Measurements from ENCODE around the gene PIAS1. TPM values are rescaled to one million over a fixed set of nuclear protein-coding genes. Genes with fewer than 3 reads are reported as not detected.
A peak's percentile ranks its signal among the peaks of the same experiment; 100 is the strongest.

PIAS1 gene
- total RNA-seq, 4 donors from 2014 or later: 26.2 to 68.4 (median 53.1) TPM

- Histone ChIP-seq H3K27me3 (no peaks in the 10 kb centered on the region), H3K27ac (replicated peaks in 1 of 4) (no peak overlapping the region), H3K4me1 (peaks cover 21 to 50% (median 34%) of the 10 kb centered on the region in 4 donors), H3K9me3 (no peaks in the 10 kb centered on the region), H3K4me3 (no peak overlapping the region), H3K36me3 (peaks cover 0 to 10% (median 5%) of the 10 kb centered on the region in 4 donors)
- intact Hi-C loops (cut with DNase I): no loop called here
- TF ChIP-seq POLR2A (IDR thresholded peaks at IDR 0.05; ENCODE audit: low read depth) (no peak), EP300 (IDR thresholded peaks at IDR 0.05) (no peak), POLR2AphosphoS5 (IDR thresholded peaks at IDR 0.05) (no peak), CTCF (IDR thresholded peaks at IDR 0.05) (no peak)
- 96% methylated on average over 6 of the region's 6 CpGs for WGBS
- DNase-seq (ENCODE audit: extremely low spot score): no peak
Measured at GRCh38 chr15:68103603-68104002, 49.5 kb downstream of the PIAS1 start.

- intact Hi-C loops (cut with DNase I): no loop called here
- TF ChIP-seq EP300 (IDR thresholded peaks at IDR 0.05): no peak
- no peak for TF ChIP-seq POLR2A (IDR thresholded peaks at IDR 0.05; ENCODE audit: low read depth)
- no peak for TF ChIP-seq POLR2AphosphoS5 (IDR thresholded peaks at IDR 0.05)
- no peak for TF ChIP-seq CTCF (IDR thresholded peaks at IDR 0.05)
- WGBS: 53% methylated on average over 4 of the region's 4 CpGs
- H3K9me3 ChIP-seq: no peaks in the 10 kb centered on the region
- peaks cover 18 to 64% (median 30%) of the 10 kb centered on the region in 4 donors for H3K4me1 ChIP-seq
- H3K36me3 ChIP-seq: peaks cover 0 to 10% (median 5%) of the 10 kb centered on the region in 4 donors
- H3K4me3 ChIP-seq: no peak overlapping the region
- H3K27me3 ChIP-seq: no peaks in the 10 kb centered on the region
- no peak for DNase-seq (ENCODE audit: extremely low spot score)
- H3K27ac ChIP-seq (replicated peaks in 1 of 4): no peak overlapping the region
Measured at GRCh38 chr15:68106656-68107055, 52.5 kb downstream of the PIAS1 start.

GRCh38 chr15:68107142-68107541, 53.0 kb downstream of the PIAS1 start:
- Histone ChIP-seq H3K36me3 (peaks cover 0 to 10% (median 5%) of the 10 kb centered on the region in 4 donors), H3K4me3 (no peak overlapping the region), H3K4me1 (peaks cover 22 to 64% (median 33%) of the 10 kb centered on the region in 4 donors), H3K27me3 (no peaks in the 10 kb centered on the region), H3K9me3 (no peaks in the 10 kb centered on the region), H3K27ac (replicated peaks in 1 of 4) (no peak overlapping the region)
- intact Hi-C loops (cut with DNase I): no loop called here
- TF ChIP-seq POLR2AphosphoS5 (IDR thresholded peaks at IDR 0.05) (no peak), CTCF (IDR thresholded peaks at IDR 0.05) (no peak), EP300 (IDR thresholded peaks at IDR 0.05) (no peak), POLR2A (IDR thresholded peaks at IDR 0.05; ENCODE audit: low read depth) (no peak)
- no peak for DNase-seq (ENCODE audit: extremely low spot score)

- Histone ChIP-seq H3K36me3 (no peaks in the 10 kb centered on the region), H3K4me1 (peaks cover 35 to 66% (median 42%) of the 10 kb centered on the region in 4 donors), H3K27ac (replicated peaks in 1 of 4) (no peak overlapping the region), H3K9me3 (no peaks in the 10 kb centered on the region), H3K27me3 (no peaks in the 10 kb centered on the region), H3K4me3 (no peak overlapping the region)
- TF ChIP-seq CTCF (IDR thresholded peaks at IDR 0.05) (no peak), POLR2A (IDR thresholded peaks at IDR 0.05; ENCODE audit: low read depth) (no peak), EP300 (IDR thresholded peaks at IDR 0.05) (no peak), POLR2AphosphoS5 (IDR thresholded peaks at IDR 0.05) (no peak)
- intact Hi-C loops (cut with DNase I): no loop called here
- no peak for DNase-seq (ENCODE audit: extremely low spot score)
- WGBS: 59% methylated on average over 3 of the region's 3 CpGs
Measured at GRCh38 chr15:68112706-68113105, 58.6 kb downstream of the PIAS1 start.

GRCh38 chr15:68113273-68113672, 59.2 kb downstream of the PIAS1 start:
- Histone ChIP-seq H3K36me3 (no peaks in the 10 kb centered on the region), H3K4me1 (peaks cover 35 to 61% (median 37%) of the 10 kb centered on the region in 4 donors), H3K9me3 (no peaks in the 10 kb centered on the region), H3K4me3 (no peak overlapping the region), H3K27me3 (no peaks in the 10 kb centered on the region), H3K27ac (replicated peaks in 1 of 4) (peak overlapping the region in 2 of 4 donors; percentile 28 to 62)
- no peak for DNase-seq (ENCODE audit: extremely low spot score)
- intact Hi-C loops (cut with DNase I): no loop called here
- TF ChIP-seq CTCF (IDR thresholded peaks at IDR 0.05) (no peak), EP300 (IDR thresholded peaks at IDR 0.05) (no peak), POLR2AphosphoS5 (IDR thresholded peaks at IDR 0.05) (no peak), POLR2A (IDR thresholded peaks at IDR 0.05; ENCODE audit: low read depth) (no peak)
